Activated CD4-positive, CD25-positive, alpha-beta regulatory T cell treated with anti-CD3 and anti-CD28 coated beads, Interleukin-2, amount 50 U/mL, for 72 hours (primary cell): ENCODE measurements around the gene SLC22A4.
A peak's percentile ranks its signal among the peaks of the same experiment; 100 is the strongest.

Experiments
- DNase-seq: peaks from one replicate; pipeline ENCODE4 v3.0.0; 2021

SLC22A4 gene

GRCh38 chr5:132380047-132380446, 85.9 kb downstream of the SLC22A4 start:
- no peak for DNase-seq

- DNase-seq, result no peak
Observed at GRCh38 chr5:132380741-132381140, 86.5 kb downstream of the SLC22A4 start.

- no peak for DNase-seq
Observed at GRCh38 chr5:132381614-132382013, 87.4 kb downstream of the SLC22A4 start.

GRCh38 chr5:132383261-132383660, 89.1 kb downstream of the SLC22A4 start:
- DNase-seq, result no peak

- DNase-seq, result no peak
Observed at GRCh38 chr5:132383984-132384383, 89.8 kb downstream of the SLC22A4 start.

GRCh38 chr5:132384506-132385050, 90.4 kb downstream of the SLC22A4 start:
- DNase-seq, result no peak

GRCh38 chr5:132385326-132386105, 91.3 kb downstream of the SLC22A4 start:
- peak; percentile 44 for DNase-seq

- peak; percentile 68 for DNase-seq
Observed at GRCh38 chr5:132386644-132387286, 92.6 kb downstream of the SLC22A4 start.

GRCh38 chr5:132387640-132388117, 93.5 kb downstream of the SLC22A4 start:
- DNase-seq, result no peak

- no peak for DNase-seq
Observed at GRCh38 chr5:132388244-132389050, 94.3 kb downstream of the SLC22A4 start.

GRCh38 chr5:132389051-132389331, 94.8 kb downstream of the SLC22A4 start:
- DNase-seq, result no peak

- no peak for DNase-seq
Observed at GRCh38 chr5:132389585-132390286, 95.5 kb downstream of the SLC22A4 start.

GRCh38 chr5:132391247-132391646, 97.1 kb downstream of the SLC22A4 start:
- no peak for DNase-seq

- no peak for DNase-seq
Observed at GRCh38 chr5:132391870-132392269, 97.7 kb downstream of the SLC22A4 start.

GRCh38 chr5:132392411-132392810, 98.2 kb downstream of the SLC22A4 start:
- DNase-seq, result no peak

- no peak for DNase-seq
Observed at GRCh38 chr5:132392978-132393825, 99.0 kb downstream of the SLC22A4 start.
